ENCODE measurements around the gene LNX1.

Gene LNX1

GRCh38 chr4:53573696-53574095 is 17.6 kb downstream of the LNX1 start:
- no peak for DNase-seq (ENCODE audit: low read depth in 1 of 2, low spot score in 1 of 2)

DNA sequence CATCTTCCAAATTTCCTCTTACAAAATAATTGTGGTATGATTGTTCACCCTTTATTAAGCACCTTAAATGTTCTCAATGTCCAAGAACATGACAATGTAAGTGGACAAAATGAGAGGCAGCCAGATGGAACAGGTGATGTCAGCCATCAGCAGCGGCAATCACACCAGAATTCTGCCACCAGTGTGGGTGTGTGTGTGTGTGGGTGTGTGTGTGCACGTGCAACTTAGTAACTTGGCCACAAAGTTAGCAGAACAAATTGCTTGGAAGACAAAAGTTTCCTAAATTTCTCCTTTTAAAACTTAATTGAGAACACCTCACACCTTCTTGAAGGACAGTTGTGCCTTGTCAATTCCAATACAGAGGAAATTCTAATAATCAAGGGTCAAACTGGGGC is 18.7 kb downstream of the LNX1 start:
- no peak for DNase-seq (ENCODE audit: low read depth in 1 of 2, low spot score in 1 of 2)

GRCh38 chr4:53571936-53572599 is 19.2 kb downstream of the LNX1 start:
- no peak for DNase-seq (ENCODE audit: low read depth in 1 of 2, low spot score in 1 of 2)

GRCh38 chr4:53563824-53564223 is 27.5 kb downstream of the LNX1 start:
- no peak for DNase-seq (ENCODE audit: low read depth in 1 of 2, low spot score in 1 of 2)

GRCh38 chr4:53562409-53562808 is 28.9 kb downstream of the LNX1 start:
- no peak for DNase-seq (ENCODE audit: low read depth in 1 of 2, low spot score in 1 of 2)

GRCh38 chr4:53559021-53559620 is 32.2 kb downstream of the LNX1 start:
- no peak for DNase-seq (ENCODE audit: low read depth in 1 of 2, low spot score in 1 of 2)

DNA sequence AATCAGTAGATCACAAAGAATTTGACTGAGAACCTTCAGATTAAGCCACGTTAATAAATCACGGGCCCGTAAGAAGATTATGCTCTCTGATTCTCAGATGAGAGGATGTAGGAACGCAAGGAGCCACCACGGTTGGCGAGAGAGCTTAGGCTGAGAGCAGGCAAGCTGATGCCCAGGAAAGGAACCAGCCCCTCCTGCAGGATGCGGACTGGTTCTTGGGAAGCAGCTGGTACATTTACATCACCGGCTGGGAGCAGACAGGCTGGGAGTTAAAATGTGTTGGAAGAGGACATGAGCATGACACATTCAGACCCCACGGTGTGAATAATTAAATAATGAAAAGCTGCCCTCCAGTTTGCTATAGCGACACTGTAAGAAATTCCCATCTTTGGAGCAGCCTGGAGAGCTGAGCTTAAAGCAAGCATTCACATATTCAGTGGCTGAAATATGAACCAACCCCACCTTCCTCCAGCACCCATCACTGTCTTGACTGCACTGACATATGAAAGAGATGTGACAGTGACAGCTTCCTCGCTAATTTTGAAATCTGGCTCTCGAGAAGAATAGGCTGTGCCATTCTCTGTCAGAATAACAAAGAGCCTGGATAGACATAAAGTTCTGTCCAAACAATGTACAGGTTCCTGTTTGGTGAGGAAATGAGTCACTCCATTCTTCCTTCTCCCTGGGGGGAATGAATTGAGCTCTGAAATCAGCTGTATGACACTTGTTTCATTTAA is 33.1 kb downstream of the LNX1 start:
- no peak for DNase-seq (ENCODE audit: low read depth in 1 of 2, low spot score in 1 of 2)

- DNase-seq (ENCODE audit: low read depth in 1 of 2, low spot score in 1 of 2) = no peak
Measured at GRCh38 chr4:53557669-53558064, 33.6 kb downstream of the LNX1 start.

- no peak for DNase-seq (ENCODE audit: low read depth in 1 of 2, low spot score in 1 of 2)
Measured at GRCh38 chr4:53556651-53557050, 34.6 kb downstream of the LNX1 start.

DNA sequence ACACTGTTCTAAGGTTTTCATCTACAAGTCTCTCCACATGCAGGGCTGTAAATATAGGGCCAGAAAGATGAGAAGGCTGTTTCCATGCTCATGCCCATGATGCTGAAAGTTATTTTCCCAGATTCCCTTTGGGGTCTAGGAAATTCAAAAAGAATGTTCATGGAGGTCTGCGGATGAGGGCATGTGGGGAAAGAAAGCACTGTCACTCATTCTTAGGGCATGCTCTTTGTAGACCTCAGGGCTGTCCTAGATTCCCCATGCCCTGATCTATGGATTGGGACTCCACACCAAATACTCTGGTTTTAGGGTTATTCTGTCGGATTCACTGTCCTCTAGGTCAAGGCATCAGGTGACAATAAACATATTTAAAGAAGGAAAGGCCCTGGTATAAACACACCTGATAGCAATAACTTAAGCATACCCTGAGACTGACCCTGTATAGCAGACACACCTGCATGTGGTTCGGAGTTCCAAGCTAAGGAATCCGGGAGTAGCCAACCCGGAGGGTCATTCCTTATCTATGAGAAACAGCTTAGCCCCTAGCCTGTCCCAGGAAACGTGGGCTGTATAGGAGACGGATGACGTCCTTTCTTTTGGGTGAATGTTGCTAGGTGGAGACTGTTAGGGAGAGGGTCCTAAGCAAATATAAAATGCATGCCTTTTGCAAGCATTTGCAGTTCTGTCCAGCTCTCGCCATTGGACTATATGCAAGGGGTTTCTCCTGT is 37.6 kb downstream of the LNX1 start:
- no peak for DNase-seq (ENCODE audit: low read depth in 1 of 2, low spot score in 1 of 2)

GRCh38 chr4:53552711-53553110 is 38.6 kb downstream of the LNX1 start:
- no peak for DNase-seq (ENCODE audit: low read depth in 1 of 2, low spot score in 1 of 2)

GRCh38 chr4:53551958-53552357 is 39.3 kb downstream of the LNX1 start:
- no peak for DNase-seq (ENCODE audit: low read depth in 1 of 2, low spot score in 1 of 2)

DNA sequence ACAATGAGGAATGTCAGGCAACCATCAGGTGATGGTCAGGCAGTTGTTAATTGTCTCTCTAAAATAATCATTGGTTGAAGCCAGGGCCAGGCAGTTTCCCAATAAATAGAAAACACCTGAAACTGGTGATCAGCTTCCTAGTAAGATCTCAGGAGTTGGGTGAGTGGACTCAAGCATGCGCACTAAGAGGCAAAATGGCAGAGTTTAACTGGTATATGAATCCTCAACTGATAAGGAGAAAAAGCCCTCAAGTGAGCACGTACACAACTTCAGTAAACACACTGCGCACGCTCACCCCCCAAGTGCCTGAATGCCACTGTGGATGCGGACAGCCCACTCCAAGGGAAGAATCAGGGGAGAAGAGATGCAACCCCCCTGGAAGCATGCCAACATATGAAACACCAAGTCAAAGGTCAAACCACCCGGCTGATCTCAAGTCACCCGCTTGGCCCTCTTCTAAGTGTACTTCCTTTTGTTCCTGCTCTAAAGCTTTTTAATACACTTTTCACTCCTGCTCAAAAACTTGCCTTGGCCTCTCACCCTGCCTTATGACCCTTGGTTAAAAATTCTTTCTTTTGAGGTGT is 39.9 kb downstream of the LNX1 start:
- DNase-seq (ENCODE audit: low read depth in 1 of 2, low spot score in 1 of 2) = no peak

DNA sequence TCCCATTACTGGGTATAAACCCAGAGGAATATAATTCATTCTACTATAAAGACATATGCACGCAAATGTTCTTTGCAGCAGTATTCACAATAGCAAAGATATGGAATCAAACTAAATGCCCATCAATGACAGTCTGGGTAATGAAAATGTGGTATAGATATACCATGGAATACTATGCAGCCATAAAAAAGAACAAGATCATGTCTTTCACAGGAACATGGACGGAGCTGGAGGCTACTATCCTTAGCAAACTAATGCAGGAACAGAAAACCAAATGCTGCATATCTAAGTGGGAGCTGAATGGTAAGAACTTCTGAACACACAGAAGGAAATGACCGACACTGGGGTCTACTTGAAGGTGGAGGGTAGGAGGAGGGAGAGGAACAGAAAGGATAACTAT is 42.6 kb downstream of the LNX1 start:
- no peak for DNase-seq (ENCODE audit: low read depth in 1 of 2, low spot score in 1 of 2)

GRCh38 chr4:53547983-53548382 is 43.3 kb downstream of the LNX1 start:
- no peak for DNase-seq (ENCODE audit: low read depth in 1 of 2, low spot score in 1 of 2)

DNA sequence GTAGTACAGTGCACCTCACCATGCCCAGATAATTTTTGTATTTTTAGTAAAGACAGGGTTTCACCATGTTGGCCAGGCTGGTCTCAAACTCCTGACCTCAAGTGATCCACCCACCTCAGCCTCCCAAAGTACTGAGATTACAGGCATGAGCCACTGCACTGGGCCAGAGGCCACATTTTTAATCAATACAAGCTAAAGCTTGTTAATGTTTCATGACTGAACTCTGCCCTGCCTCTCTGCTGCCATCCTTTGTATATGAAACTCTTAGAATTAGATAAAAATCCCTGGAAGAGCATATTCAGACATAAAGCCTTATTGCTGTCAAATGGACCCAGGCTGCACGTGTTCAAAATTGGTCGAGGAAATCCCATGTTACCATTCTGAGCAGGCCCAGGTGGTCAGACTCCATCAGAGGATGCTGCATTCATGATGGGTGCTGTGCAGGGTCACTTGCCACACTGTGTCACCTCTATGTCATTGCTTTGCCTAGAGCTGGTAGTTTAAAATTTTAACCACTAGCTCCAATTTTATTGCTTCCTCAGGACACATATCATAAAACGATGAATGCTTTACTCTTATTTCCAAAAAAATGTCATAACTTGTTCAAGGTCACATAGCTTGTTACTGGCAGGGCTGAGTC is 45.2 kb downstream of the LNX1 start:
- no peak for DNase-seq (ENCODE audit: low read depth in 1 of 2, low spot score in 1 of 2)

DNA sequence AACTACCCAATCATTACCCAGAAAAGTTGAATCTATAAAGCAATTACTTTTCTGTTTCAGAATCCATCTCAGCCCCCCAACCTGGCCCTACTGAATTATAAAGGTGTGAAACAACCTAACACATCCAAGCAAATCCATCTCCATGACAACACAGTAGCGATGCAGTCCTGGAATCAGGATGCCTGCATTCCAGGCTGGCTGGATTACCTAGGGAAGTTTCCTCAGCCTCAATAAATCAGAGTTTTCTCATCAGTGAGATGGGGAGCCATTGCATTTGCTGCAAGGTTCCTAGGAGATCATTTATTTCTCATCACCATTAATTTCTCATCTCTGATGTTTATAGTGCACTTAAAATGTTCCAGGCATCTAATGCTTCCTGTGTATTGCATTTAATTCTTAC is 46.0 kb downstream of the LNX1 start:
- DNase-seq (ENCODE audit: low read depth in 1 of 2, low spot score in 1 of 2) = no peak

DNA sequence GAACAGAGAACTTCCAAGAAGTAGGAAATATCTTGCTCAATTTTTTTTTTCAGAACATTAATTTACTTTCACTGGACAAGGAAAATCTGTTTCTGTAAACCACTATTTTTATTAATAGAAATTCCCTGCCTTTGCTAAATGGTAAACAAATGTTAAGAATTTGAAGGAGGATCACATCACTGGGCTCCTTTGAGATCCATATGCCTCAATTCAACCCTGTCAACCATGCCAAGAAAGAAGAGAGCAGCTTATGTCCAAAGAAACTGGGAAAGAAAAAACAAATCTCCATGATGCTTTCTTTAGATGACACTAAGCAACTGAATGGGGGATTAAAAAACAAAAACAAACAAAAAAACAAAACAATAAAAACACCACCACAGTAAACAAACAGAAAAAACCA is 47.7 kb downstream of the LNX1 start:
- DNase-seq (ENCODE audit: low read depth in 1 of 2, low spot score in 1 of 2) = no peak

GRCh38 chr4:53541577-53542206 is 49.6 kb downstream of the LNX1 start:
- DNase-seq (ENCODE audit: low read depth in 1 of 2, low spot score in 1 of 2) = no peak

- DNase-seq (ENCODE audit: low read depth in 1 of 2, low spot score in 1 of 2) = no peak
Measured at GRCh38 chr4:53538756-53539155, 52.5 kb downstream of the LNX1 start.

DNA sequence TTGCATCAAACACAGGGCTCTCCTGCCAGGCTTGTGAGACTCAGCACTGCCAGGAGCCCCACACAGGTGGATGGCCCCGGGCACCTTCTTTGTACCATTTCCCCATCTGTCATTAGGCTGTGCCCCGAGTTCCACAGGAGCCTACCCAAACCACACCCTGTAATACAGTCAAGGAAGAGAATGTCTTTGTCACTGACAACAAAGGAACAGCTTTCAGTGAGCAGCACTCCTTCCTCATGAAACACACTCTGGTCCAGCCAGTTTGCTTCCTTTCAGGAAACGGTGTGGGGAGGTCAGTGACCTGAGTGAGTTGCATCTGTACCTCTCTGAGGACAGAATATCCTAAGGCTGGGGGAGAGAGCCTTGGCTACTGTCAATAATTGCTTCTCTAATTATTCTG is 53.7 kb downstream of the LNX1 start:
- no peak for DNase-seq (ENCODE audit: low read depth in 1 of 2, low spot score in 1 of 2)
